Neural crest cell (in vitro differentiated cells): Measurements from ENCODE around the gene SORCS2. TPM values are rescaled to one million over a fixed set of nuclear protein-coding genes. Genes with fewer than 3 reads are reported as not detected.

ENCODE experiments used
- DNase-seq: peaks from one replicate; pipeline ENCODE4 v3.0.0; 2021; ENCODE audit warnings: low read depth, mixed read lengths, low spot score
- H3K27ac Mint-ChIP-seq: one replicate; pipeline ENCODE4 v1.8.0; 2021; ENCODE audit warnings: mild to moderate bottlenecking, mixed read lengths; ENCODE audit not compliant: unreplicated experiment
- H3K27me3 Mint-ChIP-seq: 2 replicates; pipeline ENCODE4 v1.8.0; 2021; ENCODE audit warnings: low read depth, mild to moderate bottlenecking, mixed read lengths
- H3K36me3 Mint-ChIP-seq: 2 replicates; pipeline ENCODE4 v1.8.0; 2021; ENCODE audit warnings: low read depth, mild to moderate bottlenecking, mixed read lengths
- H3K4me1 Mint-ChIP-seq: 2 replicates; pipeline ENCODE4 v1.8.0; 2021; ENCODE audit warnings: mixed read lengths
- H3K4me3 Mint-ChIP-seq: one replicate; pipeline ENCODE4 v1.8.0; 2021; ENCODE audit warnings: mild to moderate bottlenecking, mixed read lengths
- H3K9me3 Mint-ChIP-seq: 2 replicates; pipeline ENCODE4 v1.8.0; 2021; ENCODE audit warnings: mixed read lengths
- CTCF ChIP-seq: fragments of 200-600 bp; sonication (generic); conservative IDR thresholded peaks from 2 replicates; pipeline ENCODE4 v1.5.0; 2021; ENCODE audit warnings: antibody characterized with exemption, mild to moderate bottlenecking
- total RNA-seq: library from RNA; stranded (reverse); gene quantifications from 2 replicates; pipeline ENCODE4 v1.2.1, GENCODE V29; 2021

Gene SORCS2
- total RNA-seq, 1 donor from 2014 or later = 1.1 TPM

- no peak overlapping the region for H3K27ac Mint-ChIP-seq
- peaks cover 4% of the 10 kb centered on the region for H3K36me3 Mint-ChIP-seq
- no peak for DNase-seq
- H3K9me3 Mint-ChIP-seq = no peaks in the 10 kb centered on the region
- peaks cover 16% of the 10 kb centered on the region for H3K4me1 Mint-ChIP-seq
- TF ChIP-seq CTCF = no peak
- no peak overlapping the region for H3K4me3 Mint-ChIP-seq
- no peaks in the 10 kb centered on the region for H3K27me3 Mint-ChIP-seq
Measured at GRCh38 chr4:7766086-7766485, 573.7 kb downstream of the SORCS2 start.

- no peak overlapping the region for H3K4me3 Mint-ChIP-seq
- H3K4me1 Mint-ChIP-seq = peaks cover 12% of the 10 kb centered on the region
- TF ChIP-seq CTCF = no peak
- no peak overlapping the region for H3K27ac Mint-ChIP-seq
- DNase-seq = no peak
- H3K9me3 Mint-ChIP-seq = no peaks in the 10 kb centered on the region
- H3K36me3 Mint-ChIP-seq = peaks cover 3% of the 10 kb centered on the region
- no peaks in the 10 kb centered on the region for H3K27me3 Mint-ChIP-seq
Measured at GRCh38 chr4:7766661-7767345, 574.5 kb downstream of the SORCS2 start.

- Mint-ChIP-seq H3K4me3 (no peak overlapping the region), H3K4me1 (peaks cover 10% of the 10 kb centered on the region), H3K36me3 (peaks cover 8% of the 10 kb centered on the region), H3K27ac (no peak overlapping the region), H3K9me3 (no peaks in the 10 kb centered on the region), H3K27me3 (no peaks in the 10 kb centered on the region)
- no peak for TF ChIP-seq CTCF
- DNase-seq = no peak
Measured at GRCh38 chr4:7767526-7767925, 575.2 kb downstream of the SORCS2 start.

- DNase-seq = no peak
- no peak overlapping the region for H3K27ac Mint-ChIP-seq
- H3K4me1 Mint-ChIP-seq = peaks cover 13% of the 10 kb centered on the region
- TF ChIP-seq CTCF = no peak
- H3K9me3 Mint-ChIP-seq = no peaks in the 10 kb centered on the region
- H3K4me3 Mint-ChIP-seq = no peak overlapping the region
- no peaks in the 10 kb centered on the region for H3K27me3 Mint-ChIP-seq
- H3K36me3 Mint-ChIP-seq = peaks cover 8% of the 10 kb centered on the region
Measured at GRCh38 chr4:7767966-7768365, 575.6 kb downstream of the SORCS2 start.

- H3K9me3 Mint-ChIP-seq = no peaks in the 10 kb centered on the region
- H3K27ac Mint-ChIP-seq = no peak overlapping the region
- DNase-seq = no peak
- H3K27me3 Mint-ChIP-seq = no peaks in the 10 kb centered on the region
- TF ChIP-seq CTCF = no peak
- peaks cover 16% of the 10 kb centered on the region for H3K4me1 Mint-ChIP-seq
- H3K36me3 Mint-ChIP-seq = peaks cover 8% of the 10 kb centered on the region
- H3K4me3 Mint-ChIP-seq = no peak overlapping the region
Measured at GRCh38 chr4:7768736-7769135, 576.4 kb downstream of the SORCS2 start.
